HCT116 (cell line): ENCODE measurements around the gene WNT3A. TPM values are rescaled to one million over a fixed set of nuclear protein-coding genes. Genes with fewer than 3 reads are reported as not detected.

ENCODE experiments used
- ATAC-seq: fragments of 200-7000 bp; cut with Tn5 transposase; 2 replicates; pipeline ENCODE4 v1.9.1; 2020; ENCODE audit warnings: mild to moderate bottlenecking, moderate library complexity
- BruUV-seq: library from RNA; stranded (reverse); fragments of 400-500 nt; replicated peaks from 2 replicates; lab custom pipeline; 2021; lab: Mats Ljungman, UMichigan
- CTCF ChIA-PET: fragments of 300-600 bp; sonication (Branson Sonifier 250); formaldehyde crosslinking; loops from one replicate; lab custom pipeline; 2021; ENCODE audit warnings: antibody characterized with exemption; lab: Charles Lee
- POLR2A ChIA-PET: fragments of 300-600, 350-600 bp; sonication (Branson Sonifier 250); formaldehyde crosslinking; loops from one replicate; lab custom pipeline; 2021; ENCODE audit warnings: antibody characterized with exemption; lab: Charles Lee
- RAD21 ChIA-PET, 2 experiments: fragments of 300-600 bp; sonication (Branson Sonifier 250); formaldehyde crosslinking; loops; one replicate each; lab custom pipeline; 2023; ENCODE audit warnings: low total read pairs in 2 of 2; ENCODE audit not compliant: uncharacterized antibody in 2 of 2, unreplicated experiment in 2 of 2, low non-redundant PET in 1 of 2; lab: Charles Lee
- DNase-seq: peaks from one replicate; pipeline ENCODE4 v3.0.0-alpha.2; 2010; ENCODE audit warnings: low read depth, low spot score
- H2AFZ ChIP-seq: fragments of 200-600 bp; shearing (Covaris generic), sonication (generic); 2 replicates; pipeline ENCODE4 v1.6.1; 2017; ENCODE audit warnings: low read depth, mixed run types, mixed read lengths, antibody characterized with exemption, low read length; ENCODE audit not compliant: poor library complexity, severe bottlenecking
- H3K27ac ChIP-seq: 2 replicates; pipeline ENCODE4 v1.5.1; 2012; ENCODE audit warnings: low read depth, low read length
- H3K27me3 ChIP-seq: fragments of 200-600 bp; sonication (generic); 2 replicates; pipeline ENCODE4 v1.6.1; 2016; ENCODE audit warnings: mixed run types, low read length, mixed read lengths; ENCODE audit not compliant: insufficient read depth
- H3K36me3 ChIP-seq, 2 experiments: fragments of 200-500 bp in 1 of 2; fragments of 200-600 bp in 1 of 2; sonication (Bioruptor generic) in 1 of 2; sonication (generic) in 1 of 2; 2 replicates each; pipeline versions ENCODE4 v1.5.1 to v1.6.1; 2014 to 2016; ENCODE audit warnings: low read length in 2 of 2, inconsistent platforms in 1 of 2, mixed read lengths in 1 of 2, mixed run types in 1 of 2; ENCODE audit not compliant: insufficient read depth in 2 of 2, control insufficient read depth in 1 of 2
- H3K4me1 ChIP-seq, 2 experiments: fragments of 200-600 bp in 1 of 2; sonication (generic) in 1 of 2; 2 replicates each; pipeline versions ENCODE4 v1.5.1 to v1.6.1; 2012 to 2017; ENCODE audit warnings: low read length in 2 of 2, inconsistent platforms in 1 of 2, mild to moderate bottlenecking in 1 of 2, mixed read lengths in 1 of 2, mixed run types in 1 of 2, moderate library complexity in 1 of 2; ENCODE audit not compliant: insufficient read depth in 2 of 2, control insufficient read depth in 1 of 2
- H3K4me2 ChIP-seq: fragments of 200-600 bp; sonication (generic); 2 replicates; pipeline ENCODE4 v1.6.1; 2017; ENCODE audit warnings: mixed run types, low read length, mixed read lengths
- H3K4me3 ChIP-seq, 2 experiments: fragments of 200-600 bp in 1 of 2; sonication (generic) in 1 of 2; replicated peaks in 1 of 2; 2 replicates each; pipeline ENCODE4 v1.5.1; 2011 to 2016; ENCODE audit warnings: low read length in 2 of 2, control low read depth in 1 of 2, low read depth in 1 of 2, mild to moderate bottlenecking in 1 of 2, mixed read lengths in 1 of 2, mixed run types in 1 of 2
- H3K79me2 ChIP-seq: fragments of 200-600 bp; sonication (generic); 2 replicates; pipeline ENCODE4 v1.6.1; 2017; ENCODE audit warnings: mild to moderate bottlenecking, mixed run types, low read length, moderate library complexity, mixed read lengths; ENCODE audit not compliant: insufficient read depth
- H3K9ac ChIP-seq: fragments of 200-600 bp; sonication (generic); 2 replicates; pipeline ENCODE4 v1.6.1; 2016; ENCODE audit warnings: low read length, mixed read lengths
- H3K9me2 ChIP-seq: fragments of 200-600 bp; sonication (generic), shearing (Covaris generic); 2 replicates; pipeline ENCODE4 v1.6.1; 2017; ENCODE audit warnings: mixed run types, mild to moderate bottlenecking, moderate library complexity; ENCODE audit not compliant: insufficient read depth
- H3K9me3 ChIP-seq, 2 experiments: fragments of 200-500 bp in 1 of 2; fragments of 200-600 bp in 1 of 2; sonication (Bioruptor generic) in 1 of 2; sonication (generic) in 1 of 2; 2 replicates each; pipeline ENCODE4 v1.6.1; 2014 to 2017; ENCODE audit warnings: low read length in 2 of 2, mixed read lengths in 2 of 2, inconsistent platforms in 1 of 2, low read depth in 1 of 2, mild to moderate bottlenecking in 1 of 2, mixed run types in 1 of 2, moderate library complexity in 1 of 2; ENCODE audit not compliant: control insufficient read depth in 1 of 2, insufficient read depth in 1 of 2
- H4K20me1 ChIP-seq: fragments of 200-600 bp; sonication (generic), shearing (Covaris generic); 2 replicates; pipeline ENCODE4 v1.6.1; 2017; ENCODE audit warnings: mixed run types, mild to moderate bottlenecking, moderate library complexity; ENCODE audit not compliant: insufficient read depth
- CEBPB ChIP-seq: IDR thresholded peaks from 2 replicates; pipeline ENCODE4 v1.6.1; 2012; ENCODE audit warnings: low read depth
- SRF ChIP-seq: IDR thresholded peaks from 2 replicates; pipeline ENCODE4 v1.6.1; 2012; ENCODE audit warnings: low read depth
- ZNF274 ChIP-seq: fragments of 200-500 bp; sonication (Bioruptor generic); IDR thresholded peaks from 2 replicates; pipeline ENCODE4 v1.6.1; 2014; ENCODE audit warnings: mild to moderate bottlenecking, low read depth, low read length, inconsistent platforms
- intact Hi-C: fragments of 100-400 bp; cut with micrococcal nuclease; formaldehyde crosslinking; loops from 2 replicates; pipeline ENCODE4 v1.10.0; 2022
- total RNA-seq: library from RNA; stranded (reverse); gene quantifications from one replicate; pipeline ENCODE4 v1.2.1, GENCODE V29; 2021; ENCODE audit not compliant: unreplicated experiment
- TF ChIP-seq, protein P1 (sequence below): IDR thresholded peaks from 2 replicates; pipeline ENCODE4 v1.6.1; 2012; ENCODE audit warnings: low read depth
- TF ChIP-seq, protein P2 (sequence below): IDR thresholded peaks from 2 replicates; pipeline ENCODE4 v1.6.1; 2012

The WNT3A gene
- total RNA-seq, 1 experiment from 2014 or later: 3.7 TPM

GRCh38 chr1:228015276-228016180 is 8.7 kb downstream of the WNT3A start:
- DNase-seq (no peak), ATAC-seq (no peak)
- Histone ChIP-seq H2AFZ (no peak overlapping the region), H3K9me2 (no peaks in the 10 kb centered on the region), H3K4me3 (no peak overlapping the region), H3K4me1 (peaks cover 0 to 4% of the 10 kb centered on the region in 2 experiments; a peak in 1 of 4 replicates), H3K36me3 (no peaks in the 10 kb centered on the region), H3K79me2 (no peaks in the 10 kb centered on the region), H3K9me3 (no peaks in the 10 kb centered on the region), H4K20me1 (no peaks in the 10 kb centered on the region), H3K27me3 (no peaks in the 10 kb centered on the region), H3K27ac (no peak overlapping the region), H3K4me2 (no peak overlapping the region), H3K9ac (no peak overlapping the region)
- ChIA-PET RAD21 (no interaction called here), CTCF (interaction anchor here (1.5 kb wide), 1 partner anchor 11 kb away, joined by 3 read pairs; no protein-coding TSS in a partner anchor), POLR2A (interaction anchor here (0.6 kb wide), 1 partner anchor 242 kb away, joined by 3 read pairs; no protein-coding TSS in a partner anchor)
- BruUV-seq: no TSS peak
- TF ChIP-seq, protein P1, sequence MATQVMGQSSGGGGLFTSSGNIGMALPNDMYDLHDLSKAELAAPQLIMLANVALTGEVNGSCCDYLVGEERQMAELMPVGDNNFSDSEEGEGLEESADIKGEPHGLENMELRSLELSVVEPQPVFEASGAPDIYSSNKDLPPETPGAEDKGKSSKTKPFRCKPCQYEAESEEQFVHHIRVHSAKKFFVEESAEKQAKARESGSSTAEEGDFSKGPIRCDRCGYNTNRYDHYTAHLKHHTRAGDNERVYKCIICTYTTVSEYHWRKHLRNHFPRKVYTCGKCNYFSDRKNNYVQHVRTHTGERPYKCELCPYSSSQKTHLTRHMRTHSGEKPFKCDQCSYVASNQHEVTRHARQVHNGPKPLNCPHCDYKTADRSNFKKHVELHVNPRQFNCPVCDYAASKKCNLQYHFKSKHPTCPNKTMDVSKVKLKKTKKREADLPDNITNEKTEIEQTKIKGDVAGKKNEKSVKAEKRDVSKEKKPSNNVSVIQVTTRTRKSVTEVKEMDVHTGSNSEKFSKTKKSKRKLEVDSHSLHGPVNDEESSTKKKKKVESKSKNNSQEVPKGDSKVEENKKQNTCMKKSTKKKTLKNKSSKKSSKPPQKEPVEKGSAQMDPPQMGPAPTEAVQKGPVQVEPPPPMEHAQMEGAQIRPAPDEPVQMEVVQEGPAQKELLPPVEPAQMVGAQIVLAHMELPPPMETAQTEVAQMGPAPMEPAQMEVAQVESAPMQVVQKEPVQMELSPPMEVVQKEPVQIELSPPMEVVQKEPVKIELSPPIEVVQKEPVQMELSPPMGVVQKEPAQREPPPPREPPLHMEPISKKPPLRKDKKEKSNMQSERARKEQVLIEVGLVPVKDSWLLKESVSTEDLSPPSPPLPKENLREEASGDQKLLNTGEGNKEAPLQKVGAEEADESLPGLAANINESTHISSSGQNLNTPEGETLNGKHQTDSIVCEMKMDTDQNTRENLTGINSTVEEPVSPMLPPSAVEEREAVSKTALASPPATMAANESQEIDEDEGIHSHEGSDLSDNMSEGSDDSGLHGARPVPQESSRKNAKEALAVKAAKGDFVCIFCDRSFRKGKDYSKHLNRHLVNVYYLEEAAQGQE: no peak
- TF ChIP-seq, protein P2, sequence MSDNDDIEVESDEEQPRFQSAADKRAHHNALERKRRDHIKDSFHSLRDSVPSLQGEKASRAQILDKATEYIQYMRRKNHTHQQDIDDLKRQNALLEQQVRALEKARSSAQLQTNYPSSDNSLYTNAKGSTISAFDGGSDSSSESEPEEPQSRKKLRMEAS: no peak
- no peak for TF ChIP-seq CEBPB
- no peak for TF ChIP-seq ZNF274
- no peak for TF ChIP-seq SRF
- intact Hi-C loops: no loop called here
